GM12878 (cell line): Measurements from ENCODE around the gene NLRP6. TPM values are rescaled to one million over a fixed set of nuclear protein-coding genes. Genes with fewer than 3 reads are reported as not detected.

Experiments
- ATF3 ChIP-seq: IDR thresholded peaks from 2 replicates; pipeline ENCODE4 v1.6.1; 2011; ENCODE audit warnings: low read depth, mild to moderate bottlenecking, low read length, moderate library complexity, borderline replicate concordance; ENCODE audit errors: extremely low read depth
- BCLAF1 ChIP-seq: fragments of 450-650 bp; IDR thresholded peaks from 2 replicates; pipeline ENCODE4 v1.6.1; 2017; ENCODE audit warnings: antibody characterized with exemption, mild to moderate bottlenecking, moderate library complexity
- CHD4 ChIP-seq: fragments of 200-600 bp; sonication (generic); IDR thresholded peaks from 2 replicates; pipeline ENCODE4 v1.6.1; 2016; ENCODE audit warnings: mild to moderate bottlenecking
- E2F4 ChIP-seq: IDR thresholded peaks from 2 replicates; pipeline ENCODE4 v1.6.1; 2012; ENCODE audit warnings: low read depth, low read length, improper control_type of control experiment
- ETV6 ChIP-seq, 2 experiments: fragments of 450-650 bp in 1 of 2; IDR thresholded peaks in 1 of 2; conservative IDR thresholded peaks in 1 of 2; 2 replicates each; pipeline ENCODE4 v1.6.1; 2014; ENCODE audit warnings: antibody characterized with exemption in 1 of 2, borderline replicate concordance in 1 of 2, low read depth in 1 of 2, mild to moderate bottlenecking in 1 of 2, moderate library complexity in 1 of 2
- EZH2 ChIP-seq: IDR thresholded peaks from 2 replicates; pipeline ENCODE4 v1.6.1; 2012; ENCODE audit warnings: low read depth, mild to moderate bottlenecking, control low read depth, inconsistent platforms, low read length, borderline replicate concordance; ENCODE audit not compliant: control insufficient read depth
- GABPA ChIP-seq: IDR thresholded peaks from 2 replicates; pipeline ENCODE4 v1.6.1; 2014; ENCODE audit warnings: antibody characterized with exemption, low read depth, mild to moderate bottlenecking, inconsistent platforms
- GATAD2B ChIP-seq: fragments of 450-650 bp; conservative IDR thresholded peaks from 2 replicates; pipeline ENCODE4 v1.6.1; 2017; ENCODE audit warnings: low read depth, mild to moderate bottlenecking, moderate library complexity
- LARP7 ChIP-seq: fragments of 450-650 bp; IDR thresholded peaks from 2 replicates; pipeline ENCODE4 v1.6.1; 2017; ENCODE audit warnings: mild to moderate bottlenecking
- MTA2 ChIP-seq: fragments of 450-650 bp; IDR thresholded peaks from 2 replicates; pipeline ENCODE4 v1.6.1; 2016; ENCODE audit warnings: low read depth, mild to moderate bottlenecking, moderate library complexity
- MXI1 ChIP-seq: fragments of 150-350 bp; IDR thresholded peaks from 2 replicates; pipeline ENCODE4 v1.6.1; 2011; ENCODE audit warnings: low read depth, mild to moderate bottlenecking, inconsistent platforms, low read length, improper control_type of control experiment
- NFYB ChIP-seq: IDR thresholded peaks from 2 replicates; pipeline ENCODE4 v1.6.1; 2011; ENCODE audit warnings: low read depth, mild to moderate bottlenecking, low read length, improper control_type of control experiment, moderate library complexity; ENCODE audit not compliant: insufficient read depth
- NR2F1 ChIP-seq: fragments of 450-650 bp; conservative IDR thresholded peaks from 2 replicates; pipeline ENCODE4 v1.6.1; 2017; ENCODE audit warnings: mild to moderate bottlenecking
- PRDM15 ChIP-seq: fragments of 450-650 bp; formaldehyde crosslinking; IDR thresholded peaks from 2 replicates; pipeline ENCODE4 v1.4.0; 2020; ENCODE audit warnings: mild to moderate bottlenecking, moderate library complexity
- SIN3A ChIP-seq: IDR thresholded peaks from 2 replicates; pipeline ENCODE4 v1.6.1; 2012; ENCODE audit warnings: low read depth, low read length, improper control_type of control experiment
- SMC3 ChIP-seq: IDR thresholded peaks from 2 replicates; pipeline ENCODE4 v1.6.1; 2011; ENCODE audit warnings: low read length, improper control_type of control experiment, borderline replicate concordance
- SP1 ChIP-seq: IDR thresholded peaks from one replicate; pipeline ENCODE4 v1.6.1; 2011; ENCODE audit warnings: low read depth, low read length
- SPI1 ChIP-seq: IDR thresholded peaks from 2 replicates; pipeline ENCODE4 v1.6.1; 2011; ENCODE audit warnings: low read depth, mild to moderate bottlenecking, low read length, moderate library complexity, borderline replicate concordance; ENCODE audit not compliant: insufficient read depth
- STAT3 ChIP-seq: IDR thresholded peaks from 2 replicates; pipeline ENCODE4 v1.6.1; 2011; ENCODE audit warnings: low read depth, low read length, improper control_type of control experiment
- SUZ12 ChIP-seq: fragments of 200-600 bp; sonication (generic); IDR thresholded peaks from one replicate; pipeline ENCODE4 v1.6.1; 2018; ENCODE audit warnings: antibody characterized with exemption, mild to moderate bottlenecking; ENCODE audit not compliant: unreplicated experiment
- YBX1 ChIP-seq: fragments of 450-650 bp; IDR thresholded peaks from 2 replicates; pipeline ENCODE4 v1.6.1; 2016; ENCODE audit warnings: antibody characterized with exemption
- ZNF384 ChIP-seq: IDR thresholded peaks from 2 replicates; pipeline ENCODE4 v1.6.1; 2012; ENCODE audit warnings: low read depth, mild to moderate bottlenecking, low read length, improper control_type of control experiment, borderline replicate concordance
- ZZZ3 ChIP-seq: IDR thresholded peaks from 2 replicates; pipeline ENCODE4 v1.6.1; 2011; ENCODE audit warnings: low read depth; ENCODE audit not compliant: control insufficient read depth, insufficient read length
- polyA plus RNA-seq, 11 experiments: library from polyadenylated mRNA; depleted of rRNA in 4 of 11; unstranded in 6 of 11; stranded (reverse) in 5 of 11; fragments of >200 nt; fragmentation: Nextera tagmentation in 4 of 11; fragmentation: Illumina TruSeq in 1 of 11; extraction: Ambion mirVana in 4 of 11; extraction: Trizol in 1 of 11; gene quantifications; 1 replicate in 1 of 11; 2 replicates in 10 of 11; pipeline versions ENCODE4 v1.2.1 to v1.2.3, GENCODE V29; 2011 to 2016; ENCODE audit warnings: inconsistent platforms in 2 of 11, missing spikeins in 2 of 11, low read depth in 1 of 11
- total RNA-seq, 4 experiments: library from RNA; depleted of rRNA in 3 of 4; stranded (reverse); fragments of >200 nt in 3 of 4; fragmentation: Illumina TruSeq in 1 of 4; extraction: Trizol in 1 of 4; gene quantifications; 2 replicates each; pipeline versions ENCODE4 v1.2.1 to v1.2.3, GENCODE V29; 2013 to 2021

NLRP6 gene
- total and polyA plus RNA-seq, 10 of the 15 experiments (the other 5 are each of a cell fraction or from before 2014, with no cell fraction given) = 0.03 to 0.11 TPM; not detected in 8

- TF ChIP-seq NFYB = no peak
- no peak for TF ChIP-seq BCLAF1
- TF ChIP-seq CHD4 = no peak
- TF ChIP-seq YBX1 = no peak
- TF ChIP-seq NR2F1 = no peak; the same call in none of the 2 replicates
- TF ChIP-seq ATF3 = no peak
- TF ChIP-seq ETV6 (conservative IDR thresholded peaks at IDR 0.05 in 1 of 2, IDR thresholded peaks at IDR 0.05 in 1 of 2; ENCODE audit: borderline replicate concordance in 1 of 2, low read depth in 1 of 2) = peak in 1 of 2 experiments; percentile 69; a peak in 1 of 4 replicates
- TF ChIP-seq EZH2 = no peak
- TF ChIP-seq LARP7 = peak; percentile 73
- no peak for TF ChIP-seq ZZZ3
- no peak for TF ChIP-seq SUZ12
- TF ChIP-seq SIN3A = no peak
- no peak for TF ChIP-seq SPI1
- TF ChIP-seq STAT3 = no peak
- TF ChIP-seq SMC3 = no peak
- no peak for TF ChIP-seq ZNF384
- TF ChIP-seq GATAD2B = peak; percentile 82
- TF ChIP-seq GABPA = no peak
- TF ChIP-seq E2F4 = no peak
- TF ChIP-seq MXI1 = no peak
- peak; percentile 11 for TF ChIP-seq SP1
- TF ChIP-seq MTA2 = peak; percentile 85
- TF ChIP-seq PRDM15 (CRISPR knock-in tag) = no peak
Observed at GRCh38 chr11:330694-331357, 52.6 kb downstream of the NLRP6 start (continued).
